ENCODE results near the gene MMP11. TPM values are rescaled to one million over a fixed set of nuclear protein-coding genes. Genes with fewer than 3 reads are reported as not detected.

The MMP11 gene
- total and polyA plus RNA-seq, 2 experiments from 2014 or later, result 5.3 to 17.4 TPM

DNA sequence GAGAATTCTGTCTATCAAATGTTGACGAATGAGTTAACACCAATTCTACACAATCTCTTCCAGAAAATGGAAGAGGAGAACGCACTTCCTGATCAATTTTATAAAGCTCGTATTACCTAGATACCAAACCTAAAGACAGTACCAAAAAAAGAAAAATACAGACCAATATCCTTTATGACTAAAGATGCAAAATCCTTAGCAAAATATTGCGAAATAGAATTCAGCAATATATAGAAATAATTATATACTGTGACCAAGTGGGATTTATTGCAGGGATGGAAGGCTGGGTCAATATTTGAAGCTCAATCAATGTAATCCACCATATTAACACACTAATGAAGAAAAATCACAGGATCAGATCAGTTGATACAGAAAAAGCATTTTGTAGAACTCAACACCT is 39.7 kb downstream of the MMP11 start (continued):
- TF ChIP-seq, protein P1, sequence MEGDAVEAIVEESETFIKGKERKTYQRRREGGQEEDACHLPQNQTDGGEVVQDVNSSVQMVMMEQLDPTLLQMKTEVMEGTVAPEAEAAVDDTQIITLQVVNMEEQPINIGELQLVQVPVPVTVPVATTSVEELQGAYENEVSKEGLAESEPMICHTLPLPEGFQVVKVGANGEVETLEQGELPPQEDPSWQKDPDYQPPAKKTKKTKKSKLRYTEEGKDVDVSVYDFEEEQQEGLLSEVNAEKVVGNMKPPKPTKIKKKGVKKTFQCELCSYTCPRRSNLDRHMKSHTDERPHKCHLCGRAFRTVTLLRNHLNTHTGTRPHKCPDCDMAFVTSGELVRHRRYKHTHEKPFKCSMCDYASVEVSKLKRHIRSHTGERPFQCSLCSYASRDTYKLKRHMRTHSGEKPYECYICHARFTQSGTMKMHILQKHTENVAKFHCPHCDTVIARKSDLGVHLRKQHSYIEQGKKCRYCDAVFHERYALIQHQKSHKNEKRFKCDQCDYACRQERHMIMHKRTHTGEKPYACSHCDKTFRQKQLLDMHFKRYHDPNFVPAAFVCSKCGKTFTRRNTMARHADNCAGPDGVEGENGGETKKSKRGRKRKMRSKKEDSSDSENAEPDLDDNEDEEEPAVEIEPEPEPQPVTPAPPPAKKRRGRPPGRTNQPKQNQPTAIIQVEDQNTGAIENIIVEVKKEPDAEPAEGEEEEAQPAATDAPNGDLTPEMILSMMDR (conservative IDR thresholded peaks at IDR 0.05; ENCODE audit: low read depth in 2 of 2), result no peak
- no peak for TF ChIP-seq CREB1 (CRISPR knock-in tag; IDR thresholded peaks at IDR 0.05; ENCODE audit: low read depth)
- TF ChIP-seq NANOG (IDR thresholded peaks at IDR 0.05; ENCODE audit: borderline replicate concordance), result no peak
- TF ChIP-seq, protein P2, sequence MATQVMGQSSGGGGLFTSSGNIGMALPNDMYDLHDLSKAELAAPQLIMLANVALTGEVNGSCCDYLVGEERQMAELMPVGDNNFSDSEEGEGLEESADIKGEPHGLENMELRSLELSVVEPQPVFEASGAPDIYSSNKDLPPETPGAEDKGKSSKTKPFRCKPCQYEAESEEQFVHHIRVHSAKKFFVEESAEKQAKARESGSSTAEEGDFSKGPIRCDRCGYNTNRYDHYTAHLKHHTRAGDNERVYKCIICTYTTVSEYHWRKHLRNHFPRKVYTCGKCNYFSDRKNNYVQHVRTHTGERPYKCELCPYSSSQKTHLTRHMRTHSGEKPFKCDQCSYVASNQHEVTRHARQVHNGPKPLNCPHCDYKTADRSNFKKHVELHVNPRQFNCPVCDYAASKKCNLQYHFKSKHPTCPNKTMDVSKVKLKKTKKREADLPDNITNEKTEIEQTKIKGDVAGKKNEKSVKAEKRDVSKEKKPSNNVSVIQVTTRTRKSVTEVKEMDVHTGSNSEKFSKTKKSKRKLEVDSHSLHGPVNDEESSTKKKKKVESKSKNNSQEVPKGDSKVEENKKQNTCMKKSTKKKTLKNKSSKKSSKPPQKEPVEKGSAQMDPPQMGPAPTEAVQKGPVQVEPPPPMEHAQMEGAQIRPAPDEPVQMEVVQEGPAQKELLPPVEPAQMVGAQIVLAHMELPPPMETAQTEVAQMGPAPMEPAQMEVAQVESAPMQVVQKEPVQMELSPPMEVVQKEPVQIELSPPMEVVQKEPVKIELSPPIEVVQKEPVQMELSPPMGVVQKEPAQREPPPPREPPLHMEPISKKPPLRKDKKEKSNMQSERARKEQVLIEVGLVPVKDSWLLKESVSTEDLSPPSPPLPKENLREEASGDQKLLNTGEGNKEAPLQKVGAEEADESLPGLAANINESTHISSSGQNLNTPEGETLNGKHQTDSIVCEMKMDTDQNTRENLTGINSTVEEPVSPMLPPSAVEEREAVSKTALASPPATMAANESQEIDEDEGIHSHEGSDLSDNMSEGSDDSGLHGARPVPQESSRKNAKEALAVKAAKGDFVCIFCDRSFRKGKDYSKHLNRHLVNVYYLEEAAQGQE (IDR thresholded peaks at IDR 0.05; ENCODE audit: unreplicated experiment), result no peak
- no peak for TF ChIP-seq ZNF331 (CRISPR knock-in tag; IDR thresholded peaks at IDR 0.05; ENCODE audit: low read depth)
- no peak for TF ChIP-seq STAT1 (IDR thresholded peaks at IDR 0.05; ENCODE audit: unreplicated experiment)
- no peak for TF ChIP-seq EZH2phosphoT487 (IDR thresholded peaks at IDR 0.05; ENCODE audit: unreplicated experiment)
- TF ChIP-seq POLR2AphosphoS5 (IDR thresholded peaks at IDR 0.05; ENCODE audit: low read depth), result no peak

DNA sequence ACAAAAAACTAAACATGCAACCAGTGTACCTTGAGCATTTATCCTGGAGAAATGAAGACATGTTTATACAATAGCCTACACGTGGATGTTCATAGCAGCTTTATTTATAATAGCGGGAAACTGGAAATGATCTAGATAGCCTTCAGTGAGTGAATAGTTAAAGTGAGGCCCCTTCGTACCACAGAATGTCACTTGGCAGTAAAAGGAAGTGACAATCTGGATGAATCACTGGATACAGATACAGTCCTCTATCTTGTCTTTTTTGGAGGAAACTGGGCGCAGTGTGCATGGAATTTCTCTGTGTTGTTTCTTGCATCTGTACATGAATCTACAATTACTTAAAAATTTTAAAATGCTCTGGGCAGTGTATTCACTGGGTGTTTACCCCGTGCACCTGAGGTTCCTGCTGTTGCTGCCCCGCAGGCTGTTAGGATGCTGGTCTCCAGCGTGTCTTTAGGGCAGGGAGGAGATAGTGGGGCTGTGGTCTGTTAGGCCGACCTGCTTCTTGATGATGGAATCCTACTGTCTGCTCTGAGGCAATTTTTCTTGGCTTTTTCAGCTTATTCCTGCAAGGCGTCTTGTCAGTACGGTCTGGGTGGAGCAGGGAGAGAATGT is 43.0 kb downstream of the MMP11 start:
- peaks cover 92% of the 10 kb centered on the region for H3K36me3 Mint-ChIP-seq (ENCODE audit: low read depth)
- no peak overlapping the region for H3K4me3 Mint-ChIP-seq
- no peaks in the 10 kb centered on the region; the same call in 2 of the 3 replicates for H3K9me3 Mint-ChIP-seq
- 0 out of 2 replicates have a peak, but pooled peaks cover 4% of the 10 kb centered on the region for H3K9me2 ChIP-seq (ENCODE audit: insufficient read depth)
- peaks cover 7% of the 10 kb centered on the region; the same call in 2 of the 3 replicates for H3K4me1 Mint-ChIP-seq
- no peak for ATAC-seq
- no peaks in the 10 kb centered on the region for H3F3A ChIP-seq (replicated peaks; ENCODE audit: low read depth)
- DNase-seq (ENCODE audit: low spot score), result no peak
- H3K27ac ChIP-seq (ENCODE audit: low read depth), result no peak overlapping the region
- H3K79me2 ChIP-seq (replicated peaks; ENCODE audit: insufficient read depth), result no peaks in the 10 kb centered on the region
- peaks cover 40% of the 10 kb centered on the region for H3K36me3 ChIP-seq (ENCODE audit: insufficient read depth)
- TF ChIP-seq ZNF114 (CRISPR knock-in tag; IDR thresholded peaks at IDR 0.05), result no peak
- TF ChIP-seq STAT1 (IDR thresholded peaks at IDR 0.05; ENCODE audit: unreplicated experiment), result no peak
- no peak for TF ChIP-seq CREB1 (CRISPR knock-in tag; IDR thresholded peaks at IDR 0.05; ENCODE audit: low read depth)
- TF ChIP-seq, protein P2 (IDR thresholded peaks at IDR 0.05; ENCODE audit: unreplicated experiment), result no peak
- no peak for TF ChIP-seq EZH2phosphoT487 (IDR thresholded peaks at IDR 0.05; ENCODE audit: unreplicated experiment)
- TF ChIP-seq, protein P3, sequence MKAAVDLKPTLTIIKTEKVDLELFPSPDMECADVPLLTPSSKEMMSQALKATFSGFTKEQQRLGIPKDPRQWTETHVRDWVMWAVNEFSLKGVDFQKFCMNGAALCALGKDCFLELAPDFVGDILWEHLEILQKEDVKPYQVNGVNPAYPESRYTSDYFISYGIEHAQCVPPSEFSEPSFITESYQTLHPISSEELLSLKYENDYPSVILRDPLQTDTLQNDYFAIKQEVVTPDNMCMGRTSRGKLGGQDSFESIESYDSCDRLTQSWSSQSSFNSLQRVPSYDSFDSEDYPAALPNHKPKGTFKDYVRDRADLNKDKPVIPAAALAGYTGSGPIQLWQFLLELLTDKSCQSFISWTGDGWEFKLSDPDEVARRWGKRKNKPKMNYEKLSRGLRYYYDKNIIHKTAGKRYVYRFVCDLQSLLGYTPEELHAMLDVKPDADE (IDR thresholded peaks at IDR 0.05), result no peak
- no peak overlapping the region for H3K4me2 ChIP-seq
- no peaks in the 10 kb centered on the region for H3K27me3 ChIP-seq (ENCODE audit: insufficient read depth)
- no peaks in the 10 kb centered on the region; the same call in 1 of the 2 replicates for H4K20me1 ChIP-seq (replicated peaks; ENCODE audit: insufficient read depth)
- H3K27me3 Mint-ChIP-seq (ENCODE audit: insufficient read depth, low read depth, poor library complexity), result peaks cover 14% of the 10 kb centered on the region
- no peak overlapping the region for H3K27ac Mint-ChIP-seq
- no peak overlapping the region for H2AFZ ChIP-seq
- no peaks in the 10 kb centered on the region for H3K4me1 ChIP-seq (ENCODE audit: insufficient read depth)
- no peak overlapping the region for H3K4me3 ChIP-seq
